H1 (cell line): Measurements from ENCODE around the gene PIMREG. TPM values are rescaled to one million over a fixed set of nuclear protein-coding genes. Genes with fewer than 3 reads are reported as not detected.

Experiments used
- CTCF ChIA-PET: fragments of 300-600 bp; sonication (Branson Sonifier 250); formaldehyde crosslinking; loops from one replicate; lab custom pipeline; 2021; ENCODE audit not compliant: partially characterized antibody; lab: Charles Lee
- POLR2A ChIA-PET: fragments of 300-600 bp; sonication (Branson Sonifier 250); formaldehyde crosslinking; loops from one replicate; lab custom pipeline; 2021; ENCODE audit warnings: inconsistent platforms; ENCODE audit not compliant: partially characterized antibody; lab: Charles Lee
- DNase-seq, 2 experiments: peaks; one replicate each; pipeline versions ENCODE4 v3.0.0 to v3.0.0-alpha.2; 2010 to 2022; ENCODE audit warnings: low spot score in 2 of 2, low read depth in 1 of 2, mixed read lengths in 1 of 2
- FAIRE-seq: peaks from 2 replicates; lab custom pipeline; 2011; peaks lifted over from hg19 to GRCh38; lab: Jason Lieb, UNC
- H2AFZ ChIP-seq: 2 replicates; pipeline ENCODE4 v1.8.1; 2012; ENCODE audit warnings: low read length, inconsistent platforms
- H2AK5ac ChIP-seq: 2 replicates; pipeline ENCODE4 v1.6.1; 2013; ENCODE audit warnings: low read depth, low read length
- H2BK120ac ChIP-seq: replicated peaks from 2 replicates; pipeline ENCODE3; 2013; ENCODE audit warnings: low read depth, low read length, inconsistent platforms
- H2BK12ac ChIP-seq: 2 replicates; pipeline ENCODE4 v1.6.1; 2013; ENCODE audit warnings: low read depth, low read length
- H2BK15ac ChIP-seq: 2 replicates; pipeline ENCODE4 v1.6.1; 2013; ENCODE audit warnings: low read length
- H2BK20ac ChIP-seq: 2 replicates; pipeline ENCODE4 v1.6.1; 2013; ENCODE audit warnings: low read length
- H2BK5ac ChIP-seq: 2 replicates; pipeline ENCODE4 v1.6.1; 2013; ENCODE audit warnings: low read depth, low read length
- H3K14ac ChIP-seq: 2 replicates; pipeline ENCODE4 v1.6.1; 2013; ENCODE audit warnings: inconsistent platforms; ENCODE audit not compliant: insufficient read length
- H3K18ac ChIP-seq: 2 replicates; pipeline ENCODE4 v1.6.1; 2013; ENCODE audit warnings: low read length; ENCODE audit errors: extremely low read depth
- H3K23ac ChIP-seq: 2 replicates; pipeline ENCODE4 v1.6.1; 2013; ENCODE audit warnings: inconsistent platforms; ENCODE audit not compliant: insufficient read length
- H3K23me2 ChIP-seq: 2 replicates; pipeline ENCODE4 v1.6.1; 2013; ENCODE audit warnings: low read depth, low read length
- H3K27ac ChIP-seq: 2 replicates; pipeline ENCODE4 v1.6.1; 2011; ENCODE audit warnings: low read depth, low read length, inconsistent platforms
- H3K27me3 ChIP-seq, 4 experiments: replicated peaks in 1 of 4; 1 replicate in 1 of 4; 2 replicates in 3 of 4; pipeline versions ENCODE4 v1.6.1 to v1.8.1; 2011 to 2013; ENCODE audit warnings: low read length in 3 of 4, mild to moderate bottlenecking in 3 of 4, inconsistent platforms in 2 of 4, mixed read lengths in 2 of 4, moderate library complexity in 1 of 4; ENCODE audit not compliant: control insufficient read depth in 3 of 4, insufficient read depth in 3 of 4; ENCODE audit errors: extremely low read depth in 1 of 4
- H3K36me3 ChIP-seq, 4 experiments: 2 replicates each; pipeline versions ENCODE4 v1.6.1 to v1.8.1; 2011 to 2013; ENCODE audit warnings: mild to moderate bottlenecking in 4 of 4, low read length in 3 of 4, moderate library complexity in 2 of 4, control low read depth in 1 of 4, inconsistent platforms in 1 of 4; ENCODE audit not compliant: insufficient read depth in 4 of 4, control insufficient read depth in 2 of 4
- H3K4ac ChIP-seq: replicated peaks from 2 replicates; pipeline ENCODE3; 2013; ENCODE audit warnings: low read length, low read depth, mixed read lengths, inconsistent platforms; ENCODE audit not compliant: insufficient read length
- H3K4me1 ChIP-seq, 4 experiments: replicated peaks in 1 of 4; 1 replicate in 1 of 4; 2 replicates in 3 of 4; pipeline versions ENCODE4 v1.6.1 to v1.8.1; 2011 to 2013; ENCODE audit warnings: low read length in 3 of 4, inconsistent platforms in 2 of 4, mixed read lengths in 1 of 4; ENCODE audit not compliant: insufficient read depth in 4 of 4, control insufficient read depth in 3 of 4
- H3K4me2 ChIP-seq, 2 experiments: 2 replicates each; pipeline versions ENCODE4 v1.6.1 to v1.8.1; 2011 to 2013; ENCODE audit warnings: low read depth in 2 of 2, low read length in 2 of 2, control low read depth in 1 of 2, inconsistent platforms in 1 of 2, mild to moderate bottlenecking in 1 of 2; ENCODE audit not compliant: insufficient read depth in 1 of 2
- H3K4me3 ChIP-seq, 4 experiments: fragments of 200-600, 300-600 bp in 1 of 4; sonication (generic), shearing (Covaris generic), sonication (Bioruptor Twin) in 1 of 4; 2 replicates each; pipeline versions ENCODE4 v1.5.1 to v1.8.1; 2011 to 2016; ENCODE audit warnings: low read length in 4 of 4, low read depth in 3 of 4, control low read depth in 2 of 4, inconsistent platforms in 2 of 4, mild to moderate bottlenecking in 2 of 4, mixed read lengths in 1 of 4, moderate library complexity in 1 of 4; ENCODE audit not compliant: insufficient read depth in 2 of 4; ENCODE audit errors: extremely low read depth in 1 of 4
- H3K56ac ChIP-seq: replicated peaks from 2 replicates; pipeline ENCODE3; 2013; ENCODE audit warnings: low read depth, mild to moderate bottlenecking, mixed read lengths, low read length, inconsistent platforms; ENCODE audit not compliant: insufficient read length
- H3K79me1 ChIP-seq: 2 replicates; pipeline ENCODE4 v1.6.1; 2013; ENCODE audit warnings: low read depth, low read length, control low read depth
- H3K79me2 ChIP-seq, 2 experiments: 2 replicates each; pipeline versions ENCODE4 v1.6.1 to v1.8.1; 2012 to 2013; ENCODE audit warnings: low read length in 2 of 2, mild to moderate bottlenecking in 2 of 2, inconsistent platforms in 1 of 2; ENCODE audit not compliant: insufficient read depth in 2 of 2, control insufficient read depth in 1 of 2
- H3K9ac ChIP-seq, 4 experiments: replicated peaks in 1 of 4; 1 replicate in 1 of 4; 2 replicates in 3 of 4; pipeline versions ENCODE4 v1.6.1 to v1.8.1; 2011 to 2013; ENCODE audit warnings: low read depth in 3 of 4, low read length in 3 of 4, control low read depth in 2 of 4, mild to moderate bottlenecking in 2 of 4, moderate library complexity in 2 of 4, inconsistent platforms in 1 of 4; ENCODE audit errors: extremely low read depth in 1 of 4
- H3K9me3 ChIP-seq, 2 experiments: 2 replicates each; pipeline versions ENCODE4 v1.6.1 to v1.8.1; 2012 to 2013; ENCODE audit warnings: mild to moderate bottlenecking in 2 of 2, moderate library complexity in 2 of 2, control low read depth in 1 of 2, inconsistent platforms in 1 of 2, low read depth in 1 of 2, low read length in 1 of 2, mixed read lengths in 1 of 2; ENCODE audit not compliant: insufficient read depth in 2 of 2
- H4K20me1 ChIP-seq, 2 experiments: replicated peaks in 1 of 2; 2 replicates each; pipeline versions ENCODE3 to v1.8.1; 2011 to 2013; ENCODE audit warnings: inconsistent platforms in 2 of 2, low read length in 2 of 2, mild to moderate bottlenecking in 1 of 2; ENCODE audit not compliant: insufficient read depth in 2 of 2, control insufficient read depth in 1 of 2
- H4K5ac ChIP-seq: 2 replicates; pipeline ENCODE4 v1.6.1; 2013; ENCODE audit warnings: low read length, low read depth, mixed read lengths, inconsistent platforms; ENCODE audit not compliant: insufficient read length
- H4K8ac ChIP-seq: 2 replicates; pipeline ENCODE4 v1.8.0; 2013; ENCODE audit warnings: mild to moderate bottlenecking, moderate library complexity, low read length, inconsistent platforms; ENCODE audit not compliant: insufficient read depth; ENCODE audit errors: extremely low read depth
- H4K91ac ChIP-seq: replicated peaks from 2 replicates; pipeline ENCODE3; 2013; ENCODE audit warnings: low read length, mixed read lengths, inconsistent platforms; ENCODE audit not compliant: insufficient read length
- CTCF ChIP-seq, 3 experiments: IDR thresholded peaks; 1 replicate in 2 of 3; 2 replicates in 1 of 3; pipeline versions ENCODE4 v1.5.1 to v1.6.1; 2011; ENCODE audit warnings: low read length in 3 of 3, mild to moderate bottlenecking in 3 of 3, inconsistent platforms in 2 of 3, low read depth in 1 of 3, moderate library complexity in 1 of 3; ENCODE audit not compliant: insufficient read depth in 1 of 3; ENCODE audit errors: control extremely low read depth in 1 of 3
- EP300 ChIP-seq, 2 experiments: IDR thresholded peaks; 1 replicate in 1 of 2; 2 replicates in 1 of 2; pipeline ENCODE4 v1.6.1; 2011 to 2012; ENCODE audit warnings: low read depth in 2 of 2, low read length in 2 of 2, mild to moderate bottlenecking in 2 of 2, borderline replicate concordance in 1 of 2, inconsistent platforms in 1 of 2, moderate library complexity in 1 of 2
- PHF8 ChIP-seq: fragments of 200-600 bp; sonication (generic); conservative IDR thresholded peaks from 2 replicates; pipeline ENCODE4 v1.7.1; 2012; ENCODE audit warnings: low read depth, mild to moderate bottlenecking, inconsistent platforms, low read length, moderate library complexity
- POLR2A ChIP-seq, 2 experiments: IDR thresholded peaks; 1 replicate in 1 of 2; 2 replicates in 1 of 2; pipeline ENCODE4 v1.6.1; 2011; ENCODE audit warnings: low read depth in 2 of 2, low read length in 2 of 2, mild to moderate bottlenecking in 2 of 2; ENCODE audit errors: control extremely low read depth in 1 of 2
- RNF2 ChIP-seq: fragments of 200-900, 300-1000 bp; sonication (generic); IDR thresholded peaks from 2 replicates; pipeline ENCODE4 v1.7.1; 2016; ENCODE audit warnings: borderline replicate concordance, low read depth, mild to moderate bottlenecking, antibody characterized with exemption, low read length; ENCODE audit not compliant: poor library complexity, severe bottlenecking; ENCODE audit errors: missing control alignments
- TCF12 ChIP-seq: IDR thresholded peaks from 2 replicates; pipeline ENCODE4 v1.6.1; 2011; ENCODE audit warnings: low read depth, mild to moderate bottlenecking, low read length
- YY1 ChIP-seq: IDR thresholded peaks from 2 replicates; pipeline ENCODE4 v1.6.1; 2011; ENCODE audit warnings: low read depth, mild to moderate bottlenecking, low read length
- WGBS, 2 experiments: shearing (Covaris generic) in 1 of 2; methylation state at CpG; one replicate each; pipeline versions ENCODE4 v1.1.6 to v1.1.7; 2013 to 2015; ENCODE audit warnings: low lambda C conversion rate in 2 of 2, mixed read lengths in 2 of 2, inconsistent platforms in 1 of 2, low coverage in 1 of 2, missing lambda C conversion rate in 1 of 2; ENCODE audit not compliant: insufficient replicate concordance in 2 of 2, insufficient coverage in 1 of 2, insufficient read length in 1 of 2; ENCODE audit errors: extremely low coverage in 1 of 2, missing lambda C conversion rate in 1 of 2; 5-methylcytosine and 5-hydroxymethylcytosine counted together
- polyA plus RNA-seq, 7 experiments: library from polyadenylated mRNA; depleted of rRNA in 3 of 7; stranded (reverse) in 5 of 7; unstranded in 2 of 7; fragments of >200 nt in 5 of 7; fragments of 200-250 nt in 2 of 7; gene quantifications; 1 replicate in 5 of 7; 2 replicates in 1 of 7; 4 replicates in 1 of 7; pipeline versions ENCODE4 v1.2.1 to v1.2.3, GENCODE V29; 2011 to 2013; ENCODE audit warnings: missing spikeins in 2 of 7, mixed read lengths in 2 of 7
- total RNA-seq: library from RNA; stranded (reverse); fragmentation: NEBNext Ultra II Directional; extraction: Animal tissue kit (Norgen Biotek cat#: 25700); gene quantifications from 2 replicates; pipeline ENCODE4 v1.2.1, GENCODE V29; 2021

Gene PIMREG
- total and polyA plus RNA-seq, 2 of the 8 experiments (the other 6 are each of a cell fraction or from before 2014, with no cell fraction given), result 133 to 148 TPM

- Histone ChIP-seq H3K79me2 (no peaks in the 10 kb centered on the region), H2BK5ac (peak overlapping the region; percentile 52; the same call in 1 of the 2 replicates), H3K23ac (no peak overlapping the region), H3K56ac (no peak overlapping the region), H3K23me2 (peaks cover 4% of the 10 kb centered on the region; the same call in 1 of the 2 replicates), H2BK120ac (no peak overlapping the region), H3K4me2 (no peak overlapping the region; a peak in 1 of 4 replicates), H4K8ac (no peak overlapping the region), H2BK20ac (0 out of 2 replicates have a peak overlapping the region, but pooled peaks have one; percentile 80), H3K79me1 (no peaks in the 10 kb centered on the region), H4K20me1 (no peaks in the 10 kb centered on the region), H4K5ac (no peak overlapping the region), H3K18ac (no peak overlapping the region), H3K36me3 (no peaks in the 10 kb centered on the region), H2AFZ (no peak overlapping the region), H3K4me1 (peaks cover 9 to 29% (median 15%) of the 10 kb centered on the region in 4 experiments), H3K4me3 (no peak overlapping the region), H3K27ac (no peak overlapping the region), H3K4ac (no peak overlapping the region), H3K14ac (no peak overlapping the region), H3K9ac (no peak overlapping the region), H2BK12ac (no peak overlapping the region), H2AK5ac (no peak overlapping the region), H4K91ac (peak overlapping the region; percentile 31), H3K27me3 (no peaks in the 10 kb centered on the region), H2BK15ac (peak overlapping the region; percentile 92; the same call in 1 of the 2 replicates), H3K9me3 (no peaks in the 10 kb centered on the region)
- WGBS, 2 experiments, result 80% methylated on average over 6 of the region's 7 CpGs; no CpG with 5 or more reads in 1 of the 2 experiments
- DNase-seq, result no peak
- ChIA-PET CTCF (interaction anchor here (0.5 to 2.1 kb wide), 6 partner anchors 12 to 1580 kb away, joined by 3 to 12 read pairs (median 3); no protein-coding TSS in a partner anchor), POLR2A (interaction anchor here (0.8 to 2.1 kb wide), 9 partner anchors 9 to 64 kb away, joined by 3 to 6 read pairs (median 4); partner anchors contain the start of gene PIMREG)
- FAIRE-seq, result peak; percentile 7
- TF ChIP-seq YY1 (no peak), PHF8 (no peak), CTCF (IDR thresholded peaks at IDR 0.05; ENCODE audit: control extremely low read depth in 1 of 3, insufficient read depth in 1 of 3, low read depth in 1 of 3, low read length in 3 of 3) (no peak), POLR2A (IDR thresholded peaks at IDR 0.05; ENCODE audit: control extremely low read depth in 1 of 2, low read depth in 2 of 2, low read length in 2 of 2) (no peak), RNF2 (no peak), TCF12 (no peak), EP300 (IDR thresholded peaks at IDR 0.05; ENCODE audit: borderline replicate concordance in 1 of 2, low read depth in 2 of 2, low read length in 2 of 2) (no peak)
These were observed 46.9 kb downstream of the PIMREG start for GRCh38 chr17:6491071-6491700.
